HepG2 (cell line): ENCODE measurements around the gene RMI1. TPM values are rescaled to one million over a fixed set of nuclear protein-coding genes. Genes with fewer than 3 reads are reported as not detected.

Experiments
- AGO1 ChIP-seq: fragments of 200-400 bp; formaldehyde crosslinking; IDR thresholded peaks from 2 replicates; pipeline ENCODE4 v1.6.1; 2017; ENCODE audit warnings: mild to moderate bottlenecking, low read depth, low read length, moderate library complexity; ENCODE audit not compliant: poor library complexity, severe bottlenecking
- ATM ChIP-seq: fragments of 450-650 bp; IDR thresholded peaks from 2 replicates; pipeline ENCODE4 v1.7.1; 2017; ENCODE audit warnings: mild to moderate bottlenecking, borderline replicate concordance
- FOXJ3 ChIP-seq: sonication (generic); formaldehyde crosslinking; IDR thresholded peaks from 2 replicates; pipeline ENCODE4 v1.4.0; 2020; ENCODE audit warnings: missing genetic modification reagents, mild to moderate bottlenecking, borderline replicate concordance
- JUND ChIP-seq: sonication (generic); formaldehyde crosslinking; IDR thresholded peaks from 2 replicates; pipeline ENCODE4 v1.8.0; 2022; ENCODE audit warnings: mild to moderate bottlenecking, missing genetic modification reagents
- MTF1 ChIP-seq: sonication (generic); formaldehyde crosslinking; IDR thresholded peaks from 2 replicates; pipeline ENCODE4 v1.5.0; 2020; ENCODE audit warnings: missing genetic modification reagents
- NBN ChIP-seq: fragments of 450-650 bp; conservative IDR thresholded peaks from 2 replicates; pipeline ENCODE4 v1.6.1; 2017
- TBX2 ChIP-seq: sonication (generic); formaldehyde crosslinking; IDR thresholded peaks from 2 replicates; pipeline ENCODE4 v1.5.0; 2020; ENCODE audit warnings: missing genetic modification reagents, mild to moderate bottlenecking, borderline replicate concordance
- ZKSCAN8 ChIP-seq: IDR thresholded peaks from 2 replicates; pipeline ENCODE4 v1.6.1; 2016; ENCODE audit warnings: borderline replicate concordance, missing genetic modification reagents, missing compliant biosample characterization
- ZNF17 ChIP-seq: sonication (generic); formaldehyde crosslinking; IDR thresholded peaks from 2 replicates; pipeline ENCODE4 v1.5.0; 2020; ENCODE audit warnings: mild to moderate bottlenecking, missing genetic modification reagents
- ZNF235 ChIP-seq: sonication (generic); formaldehyde crosslinking; IDR thresholded peaks from 2 replicates; pipeline ENCODE4 v1.8.1; 2023; ENCODE audit warnings: mild to moderate bottlenecking, missing genetic modification reagents, borderline replicate concordance
- ZNF331 ChIP-seq: sonication (generic); formaldehyde crosslinking; IDR thresholded peaks from 2 replicates; pipeline ENCODE4 v1.4.0; 2020; ENCODE audit warnings: missing genetic modification reagents
- ZNF460 ChIP-seq: sonication (generic); formaldehyde crosslinking; IDR thresholded peaks from 2 replicates; pipeline ENCODE4 v1.5.1; 2020; ENCODE audit warnings: missing genetic modification reagents, mild to moderate bottlenecking, borderline replicate concordance
- ZNF547 ChIP-seq: sonication (generic); formaldehyde crosslinking; IDR thresholded peaks from 2 replicates; pipeline ENCODE4 v1.5.1; 2020; ENCODE audit warnings: mild to moderate bottlenecking, missing genetic modification reagents
- ZNF550 ChIP-seq: sonication (generic); formaldehyde crosslinking; IDR thresholded peaks from 2 replicates; pipeline ENCODE4 v1.4.0; 2020; ENCODE audit warnings: mild to moderate bottlenecking, missing genetic modification reagents, borderline replicate concordance
- ZNF713 ChIP-seq: sonication (generic); formaldehyde crosslinking; IDR thresholded peaks from 2 replicates; pipeline ENCODE4 v1.4.0; 2020; ENCODE audit warnings: mild to moderate bottlenecking, missing genetic modification reagents
- ZNF879 ChIP-seq: sonication (generic); formaldehyde crosslinking; IDR thresholded peaks from 2 replicates; pipeline ENCODE4 v1.8.1; 2023; ENCODE audit warnings: missing genetic modification reagents
- polyA plus RNA-seq, 8 experiments: library from polyadenylated mRNA; depleted of rRNA in 3 of 8; stranded (reverse) in 7 of 8; unstranded in 1 of 8; fragments of >200 nt; fragmentation: Illumina TruSeq in 4 of 8; extraction: Trizol in 4 of 8; gene quantifications; 2 replicates each; pipeline versions ENCODE4 v1.2.1 to v1.2.3, GENCODE V29; 2011 to 2016; ENCODE audit warnings: low read depth in 4 of 8, missing spikeins in 1 of 8, mixed read lengths in 1 of 8; ENCODE audit not compliant: insufficient read depth in 1 of 8
- total RNA-seq, 5 experiments: library from RNA; depleted of rRNA; stranded (reverse); fragments of >200 nt; fragmentation: Illumina TruSeq; extraction: Trizol; gene quantifications; 2 replicates each; pipeline ENCODE4 v1.2.3, GENCODE V29; 2016; ENCODE audit warnings: low read depth in 1 of 5
- TF ChIP-seq, protein P1 (sequence below): sonication (generic); formaldehyde crosslinking; IDR thresholded peaks from 2 replicates; pipeline ENCODE4 v1.4.0; 2020; ENCODE audit warnings: missing genetic modification reagents
- TF ChIP-seq, protein P2 (sequence below): sonication (generic); formaldehyde crosslinking; IDR thresholded peaks from 2 replicates; pipeline ENCODE4 v1.4.0; 2020; ENCODE audit warnings: missing genetic modification reagents, low read depth, mild to moderate bottlenecking, borderline replicate concordance
- TF ChIP-seq, protein P3 (sequence below): sonication (generic); formaldehyde crosslinking; IDR thresholded peaks from 2 replicates; pipeline ENCODE4 v1.8.0; 2023; ENCODE audit warnings: mild to moderate bottlenecking, missing genetic modification reagents
- TF ChIP-seq, protein P4 (sequence below): IDR thresholded peaks from 2 replicates; pipeline ENCODE4 v1.6.1; 2012; ENCODE audit warnings: low read depth, low read length, improper control_type of control experiment
- TF ChIP-seq, protein P5 (sequence below): sonication (generic); formaldehyde crosslinking; IDR thresholded peaks from 2 replicates; pipeline ENCODE4 v1.4.0; 2020; ENCODE audit warnings: missing genetic modification reagents, borderline replicate concordance

RMI1 gene
- total and polyA plus RNA-seq, 2 of the 13 experiments (the other 11 are each of a cell fraction or from before 2014, with no cell fraction given) = 0.54 to 3.7 TPM

DNA sequence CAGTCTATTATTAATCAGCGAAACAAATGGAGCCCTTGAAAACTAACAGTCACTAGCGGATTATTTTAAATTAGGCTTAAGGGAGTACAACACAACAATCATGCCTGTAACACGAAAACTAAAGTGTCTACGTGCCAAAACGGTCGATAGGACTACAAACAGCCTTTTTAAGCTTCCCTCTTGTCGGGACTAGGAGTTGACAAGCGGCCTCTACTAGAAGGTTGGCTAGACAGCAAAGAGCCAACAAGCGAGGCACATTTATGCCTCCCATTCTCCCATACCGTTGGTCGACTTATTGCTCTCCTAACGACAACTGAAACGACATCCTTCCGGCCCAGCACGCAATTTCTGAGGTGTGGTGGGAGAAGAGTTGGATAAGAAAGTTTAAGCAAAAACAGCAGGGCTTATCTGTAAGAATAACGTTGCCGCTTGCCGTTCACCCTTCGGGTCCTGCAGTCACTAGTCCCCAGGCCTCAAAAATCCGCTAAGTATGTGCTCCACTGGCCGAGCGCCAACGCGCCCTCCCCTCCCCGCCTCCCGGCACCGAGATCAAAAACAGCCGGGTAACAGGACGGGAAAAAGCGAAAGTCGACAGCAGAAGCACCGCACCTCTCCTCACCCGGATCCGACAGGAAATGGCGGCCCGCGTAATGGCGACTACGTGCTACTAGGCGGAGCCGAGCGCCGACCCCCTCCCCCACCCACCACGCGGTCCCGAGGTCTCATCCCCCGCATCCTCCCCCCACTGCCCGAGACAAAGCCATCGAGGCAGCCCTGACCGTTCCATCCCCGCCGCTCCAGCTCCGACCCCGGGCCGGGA is 1.4 kb upstream of the RMI1 start (continued):
- TF ChIP-seq, protein P1, sequence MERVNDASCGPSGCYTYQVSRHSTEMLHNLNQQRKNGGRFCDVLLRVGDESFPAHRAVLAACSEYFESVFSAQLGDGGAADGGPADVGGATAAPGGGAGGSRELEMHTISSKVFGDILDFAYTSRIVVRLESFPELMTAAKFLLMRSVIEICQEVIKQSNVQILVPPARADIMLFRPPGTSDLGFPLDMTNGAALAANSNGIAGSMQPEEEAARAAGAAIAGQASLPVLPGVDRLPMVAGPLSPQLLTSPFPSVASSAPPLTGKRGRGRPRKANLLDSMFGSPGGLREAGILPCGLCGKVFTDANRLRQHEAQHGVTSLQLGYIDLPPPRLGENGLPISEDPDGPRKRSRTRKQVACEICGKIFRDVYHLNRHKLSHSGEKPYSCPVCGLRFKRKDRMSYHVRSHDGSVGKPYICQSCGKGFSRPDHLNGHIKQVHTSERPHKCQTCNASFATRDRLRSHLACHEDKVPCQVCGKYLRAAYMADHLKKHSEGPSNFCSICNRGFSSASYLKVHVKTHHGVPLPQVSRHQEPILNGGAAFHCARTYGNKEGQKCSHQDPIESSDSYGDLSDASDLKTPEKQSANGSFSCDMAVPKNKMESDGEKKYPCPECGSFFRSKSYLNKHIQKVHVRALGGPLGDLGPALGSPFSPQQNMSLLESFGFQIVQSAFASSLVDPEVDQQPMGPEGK = peak; percentile 66
- TF ChIP-seq ZNF879 (CRISPR knock-in tag) (no peak), ZKSCAN8 (CRISPR knock-in tag) (no peak), ZNF331 (CRISPR knock-in tag) (no peak), ATM (no peak), ZNF547 (CRISPR knock-in tag) (no peak; the same call in 1 of the 2 replicates), ZNF17 (CRISPR knock-in tag) (no peak), AGO1 (no peak), JUND (no peak), MTF1 (CRISPR knock-in tag) (no peak), TBX2 (peak; percentile 34; the same call in 1 of the 2 replicates), ZNF713 (no peak), NBN (no peak), ZNF460 (no peak), ZNF550 (CRISPR knock-in tag) (no peak), ZNF235 (CRISPR knock-in tag) (no peak), FOXJ3 (CRISPR knock-in tag) (no peak)
- TF ChIP-seq, protein P2, sequence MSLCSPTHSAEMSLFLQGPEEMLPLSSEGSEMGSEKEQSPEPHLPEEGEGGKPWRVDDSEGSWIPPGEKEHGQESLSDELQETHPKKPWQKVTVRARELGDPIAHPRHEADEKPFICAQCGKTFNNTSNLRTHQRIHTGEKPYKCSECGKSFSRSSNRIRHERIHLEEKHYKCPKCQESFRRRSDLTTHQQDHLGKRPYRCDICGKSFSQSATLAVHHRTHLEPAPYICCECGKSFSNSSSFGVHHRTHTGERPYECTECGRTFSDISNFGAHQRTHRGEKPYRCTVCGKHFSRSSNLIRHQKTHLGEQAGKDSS (CRISPR knock-in tag) = 0 out of 2 replicates have a peak, but pooled peaks have one; percentile 27
- TF ChIP-seq, protein P3, sequence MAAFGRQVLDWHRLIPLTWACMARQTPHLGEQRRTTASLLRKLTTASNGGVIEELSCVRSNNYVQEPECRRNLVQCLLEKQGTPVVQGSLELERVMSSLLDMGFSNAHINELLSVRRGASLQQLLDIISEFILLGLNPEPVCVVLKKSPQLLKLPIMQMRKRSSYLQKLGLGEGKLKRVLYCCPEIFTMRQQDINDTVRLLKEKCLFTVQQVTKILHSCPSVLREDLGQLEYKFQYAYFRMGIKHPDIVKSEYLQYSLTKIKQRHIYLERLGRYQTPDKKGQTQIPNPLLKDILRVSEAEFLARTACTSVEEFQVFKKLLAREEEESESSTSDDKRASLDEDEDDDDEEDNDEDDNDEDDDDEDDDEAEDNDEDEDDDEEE = no peak
- TF ChIP-seq, protein P4, sequence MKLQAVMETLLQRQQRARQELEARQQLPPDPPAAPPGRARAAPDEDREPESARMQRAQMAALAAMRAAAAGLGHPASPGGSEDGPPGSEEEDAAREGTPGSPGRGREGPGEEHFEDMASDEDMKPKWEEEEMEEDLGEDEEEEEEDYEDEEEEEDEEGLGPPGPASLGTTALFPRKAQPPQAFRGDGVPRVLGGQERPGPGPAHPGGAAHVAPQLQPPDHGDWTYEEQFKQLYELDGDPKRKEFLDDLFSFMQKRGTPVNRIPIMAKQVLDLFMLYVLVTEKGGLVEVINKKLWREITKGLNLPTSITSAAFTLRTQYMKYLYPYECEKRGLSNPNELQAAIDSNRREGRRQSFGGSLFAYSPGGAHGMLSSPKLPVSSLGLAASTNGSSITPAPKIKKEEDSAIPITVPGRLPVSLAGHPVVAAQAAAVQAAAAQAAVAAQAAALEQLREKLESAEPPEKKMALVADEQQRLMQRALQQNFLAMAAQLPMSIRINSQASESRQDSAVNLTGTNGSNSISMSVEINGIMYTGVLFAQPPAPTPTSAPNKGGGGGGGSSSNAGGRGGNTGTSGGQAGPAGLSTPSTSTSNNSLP = no peak
- TF ChIP-seq, protein P5, sequence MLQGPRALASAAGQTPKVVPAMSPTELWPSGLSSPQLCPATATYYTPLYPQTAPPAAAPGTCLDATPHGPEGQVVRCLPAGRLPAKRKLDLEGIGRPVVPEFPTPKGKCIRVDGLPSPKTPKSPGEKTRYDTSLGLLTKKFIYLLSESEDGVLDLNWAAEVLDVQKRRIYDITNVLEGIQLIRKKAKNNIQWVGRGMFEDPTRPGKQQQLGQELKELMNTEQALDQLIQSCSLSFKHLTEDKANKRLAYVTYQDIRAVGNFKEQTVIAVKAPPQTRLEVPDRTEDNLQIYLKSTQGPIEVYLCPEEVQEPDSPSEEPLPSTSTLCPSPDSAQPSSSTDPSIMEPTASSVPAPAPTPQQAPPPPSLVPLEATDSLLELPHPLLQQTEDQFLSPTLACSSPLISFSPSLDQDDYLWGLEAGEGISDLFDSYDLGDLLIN = no peak
